Measurements from ENCODE around the gene TTYH3.

DNA sequence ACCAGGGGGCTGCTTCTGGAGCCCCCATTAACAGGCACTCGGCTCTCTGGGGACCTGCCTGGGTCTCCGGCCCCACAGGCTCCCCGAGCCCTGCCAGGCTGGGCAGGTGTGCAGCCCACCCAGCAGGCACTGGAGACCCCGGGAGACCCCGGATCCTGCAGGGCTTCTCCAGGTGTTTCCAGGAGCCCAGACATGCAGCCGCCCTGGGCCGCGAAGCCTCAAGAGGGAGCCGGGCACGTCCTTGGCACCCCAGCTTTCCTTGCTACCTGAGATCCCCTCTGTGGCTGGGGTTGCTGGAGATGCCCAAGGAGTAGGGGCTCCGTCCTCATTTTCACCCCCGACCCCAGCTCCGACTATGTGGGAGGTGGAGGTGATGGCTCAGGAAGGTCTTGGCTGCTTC is 48.5 kb downstream of the TTYH3 start:
- TF ChIP-seq TEAD4 (IDR thresholded peaks at IDR 0.05) (no peak), RAD21 (IDR thresholded peaks at IDR 0.05; ENCODE audit: low read depth) (no peak), EGR1 (IDR thresholded peaks at IDR 0.05) (no peak), FOXM1 (IDR thresholded peaks at IDR 0.05; ENCODE audit: borderline replicate concordance, low read depth) (no peak), YY1 (IDR thresholded peaks at IDR 0.05; ENCODE audit: low read depth) (no peak), NFIC (IDR thresholded peaks at IDR 0.05) (no peak), EP300 (IDR thresholded peaks at IDR 0.05; ENCODE audit: borderline replicate concordance) (no peak), CEBPB (IDR thresholded peaks at IDR 0.05) (no peak)
- TF ChIP-seq, protein P1, sequence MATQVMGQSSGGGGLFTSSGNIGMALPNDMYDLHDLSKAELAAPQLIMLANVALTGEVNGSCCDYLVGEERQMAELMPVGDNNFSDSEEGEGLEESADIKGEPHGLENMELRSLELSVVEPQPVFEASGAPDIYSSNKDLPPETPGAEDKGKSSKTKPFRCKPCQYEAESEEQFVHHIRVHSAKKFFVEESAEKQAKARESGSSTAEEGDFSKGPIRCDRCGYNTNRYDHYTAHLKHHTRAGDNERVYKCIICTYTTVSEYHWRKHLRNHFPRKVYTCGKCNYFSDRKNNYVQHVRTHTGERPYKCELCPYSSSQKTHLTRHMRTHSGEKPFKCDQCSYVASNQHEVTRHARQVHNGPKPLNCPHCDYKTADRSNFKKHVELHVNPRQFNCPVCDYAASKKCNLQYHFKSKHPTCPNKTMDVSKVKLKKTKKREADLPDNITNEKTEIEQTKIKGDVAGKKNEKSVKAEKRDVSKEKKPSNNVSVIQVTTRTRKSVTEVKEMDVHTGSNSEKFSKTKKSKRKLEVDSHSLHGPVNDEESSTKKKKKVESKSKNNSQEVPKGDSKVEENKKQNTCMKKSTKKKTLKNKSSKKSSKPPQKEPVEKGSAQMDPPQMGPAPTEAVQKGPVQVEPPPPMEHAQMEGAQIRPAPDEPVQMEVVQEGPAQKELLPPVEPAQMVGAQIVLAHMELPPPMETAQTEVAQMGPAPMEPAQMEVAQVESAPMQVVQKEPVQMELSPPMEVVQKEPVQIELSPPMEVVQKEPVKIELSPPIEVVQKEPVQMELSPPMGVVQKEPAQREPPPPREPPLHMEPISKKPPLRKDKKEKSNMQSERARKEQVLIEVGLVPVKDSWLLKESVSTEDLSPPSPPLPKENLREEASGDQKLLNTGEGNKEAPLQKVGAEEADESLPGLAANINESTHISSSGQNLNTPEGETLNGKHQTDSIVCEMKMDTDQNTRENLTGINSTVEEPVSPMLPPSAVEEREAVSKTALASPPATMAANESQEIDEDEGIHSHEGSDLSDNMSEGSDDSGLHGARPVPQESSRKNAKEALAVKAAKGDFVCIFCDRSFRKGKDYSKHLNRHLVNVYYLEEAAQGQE (IDR thresholded peaks at IDR 0.05; ENCODE audit: low read depth), result no peak
- TF ChIP-seq, protein P2, sequence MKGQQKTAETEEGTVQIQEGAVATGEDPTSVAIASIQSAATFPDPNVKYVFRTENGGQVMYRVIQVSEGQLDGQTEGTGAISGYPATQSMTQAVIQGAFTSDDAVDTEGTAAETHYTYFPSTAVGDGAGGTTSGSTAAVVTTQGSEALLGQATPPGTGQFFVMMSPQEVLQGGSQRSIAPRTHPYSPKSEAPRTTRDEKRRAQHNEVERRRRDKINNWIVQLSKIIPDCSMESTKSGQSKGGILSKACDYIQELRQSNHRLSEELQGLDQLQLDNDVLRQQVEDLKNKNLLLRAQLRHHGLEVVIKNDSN (IDR thresholded peaks at IDR 0.05), result no peak
